ENCODE measurements around the gene SRGAP3. TPM values are rescaled to one million over a fixed set of nuclear protein-coding genes. Genes with fewer than 3 reads are reported as not detected.
A peak's percentile ranks its signal among the peaks of the same experiment; 100 is the strongest.

SRGAP3 gene
- total RNA-seq, 1 experiment from 2014 or later: 0.24 TPM

- H3K4me1 ChIP-seq (replicated peaks): peaks cover 19% of the 10 kb centered on the region
Observed at GRCh38 chr3:8968375-8968882, 281.0 kb downstream of the SRGAP3 start.

GRCh38 chr3:8967553-8967952, 281.9 kb downstream of the SRGAP3 start:
- Histone ChIP-seq H3K36me3 (no peaks in the 10 kb centered on the region), H3K27me3 (replicated peaks) (no peaks in the 10 kb centered on the region), H3K27ac (no peak overlapping the region), H3K4me3 (no peak overlapping the region), H3K4me1 (replicated peaks) (peaks cover 19% of the 10 kb centered on the region), H3K9me3 (replicated peaks) (no peaks in the 10 kb centered on the region)
- no peak for DNase-seq (ENCODE audit: low read depth in 1 of 2, low spot score in 2 of 2)

More at GRCh38 chr3:8968375-8968882, 281.0 kb downstream of the SRGAP3 start:
- Histone ChIP-seq H3K36me3 (no peaks in the 10 kb centered on the region), H3K4me3 (no peak overlapping the region), H3K27me3 (replicated peaks) (no peaks in the 10 kb centered on the region), H3K9me3 (replicated peaks) (no peaks in the 10 kb centered on the region), H3K27ac (no peak overlapping the region)
- DNase-seq (ENCODE audit: low read depth in 1 of 2, low spot score in 2 of 2): no peak

GRCh38 chr3:8966820-8967348, 282.6 kb downstream of the SRGAP3 start:
- Histone ChIP-seq H3K27ac (no peak overlapping the region), H3K4me1 (replicated peaks) (peaks cover 26% of the 10 kb centered on the region), H3K27me3 (replicated peaks) (no peaks in the 10 kb centered on the region), H3K9me3 (replicated peaks) (no peaks in the 10 kb centered on the region), H3K4me3 (no peak overlapping the region), H3K36me3 (no peaks in the 10 kb centered on the region; the same call in 1 of the 2 replicates)
- no peak for DNase-seq (ENCODE audit: low read depth in 1 of 2, low spot score in 2 of 2)

- Histone ChIP-seq H3K36me3 (peaks cover 4% of the 10 kb centered on the region; the same call in 1 of the 2 replicates), H3K27ac (no peak overlapping the region), H3K4me3 (no peak overlapping the region), H3K9me3 (replicated peaks) (no peaks in the 10 kb centered on the region), H3K4me1 (replicated peaks) (peaks cover 29% of the 10 kb centered on the region), H3K27me3 (replicated peaks) (no peaks in the 10 kb centered on the region)
- no peak for DNase-seq (ENCODE audit: low read depth in 1 of 2, low spot score in 2 of 2)
Observed at GRCh38 chr3:8966150-8966819, 283.2 kb downstream of the SRGAP3 start.

- no peak overlapping the region for H3K4me3 ChIP-seq
- no peaks in the 10 kb centered on the region for H3K27me3 ChIP-seq (replicated peaks)
- no peaks in the 10 kb centered on the region for H3K9me3 ChIP-seq (replicated peaks)
- peak; percentile 34 to 57 for DNase-seq (ENCODE audit: low read depth in 1 of 2, low spot score in 2 of 2)
- H3K4me1 ChIP-seq (replicated peaks): peaks cover 29% of the 10 kb centered on the region
- H3K27ac ChIP-seq: peak overlapping the region; percentile 5; the same call in 1 of the 2 replicates
- H3K36me3 ChIP-seq: peaks cover 9% of the 10 kb centered on the region
Observed at GRCh38 chr3:8964436-8965370, 284.7 kb downstream of the SRGAP3 start.

GRCh38 chr3:8963137-8963853, 286.2 kb downstream of the SRGAP3 start, which contains the start of gene RAD18:
Gene RAD18, minus strand, starts transcription at chr3:8963472. Its CDS starts 87 bp downstream, at chr3:8963385.
- Histone ChIP-seq H3K4me1 (replicated peaks) (peaks cover 29% of the 10 kb centered on the region), H3K9me3 (replicated peaks) (no peaks in the 10 kb centered on the region), H3K36me3 (peaks cover 20% of the 10 kb centered on the region), H3K27ac (peak within 1 kb of the TSS; percentile 68), H3K4me3 (peak within 1 kb of the TSS; percentile 57), H3K27me3 (replicated peaks) (no peaks in the 10 kb centered on the region)
- peak; percentile 90 to 91 for DNase-seq (ENCODE audit: low read depth in 1 of 2, low spot score in 2 of 2)

GRCh38 chr3:8962226-8962861, 287.1 kb downstream of the SRGAP3 start:
- peak in 1 of 2 experiments; percentile 18 for DNase-seq (ENCODE audit: low read depth in 1 of 2, low spot score in 2 of 2)
- H3K36me3 ChIP-seq: peaks cover 29% of the 10 kb centered on the region
- H3K27me3 ChIP-seq (replicated peaks): no peaks in the 10 kb centered on the region
- H3K4me1 ChIP-seq (replicated peaks): peaks cover 29% of the 10 kb centered on the region
- peak overlapping the region; percentile 68 for H3K27ac ChIP-seq
- H3K9me3 ChIP-seq (replicated peaks): no peaks in the 10 kb centered on the region
- peak overlapping the region; percentile 57 for H3K4me3 ChIP-seq

GRCh38 chr3:8959668-8960067, 289.8 kb downstream of the SRGAP3 start:
- Histone ChIP-seq H3K27ac (no peak overlapping the region), H3K27me3 (replicated peaks) (no peaks in the 10 kb centered on the region), H3K4me3 (no peak overlapping the region), H3K9me3 (replicated peaks) (no peaks in the 10 kb centered on the region), H3K4me1 (replicated peaks) (peaks cover 38% of the 10 kb centered on the region), H3K36me3 (peaks cover 48% of the 10 kb centered on the region)
- no peak for DNase-seq (ENCODE audit: low read depth in 1 of 2, low spot score in 2 of 2)

GRCh38 chr3:8954938-8955763, 294.3 kb downstream of the SRGAP3 start:
- no peak overlapping the region for H3K4me3 ChIP-seq
- H3K36me3 ChIP-seq: peaks cover 42% of the 10 kb centered on the region
- H3K4me1 ChIP-seq (replicated peaks): peaks cover 15% of the 10 kb centered on the region
- peak in 1 of 2 experiments; percentile 43 for DNase-seq (ENCODE audit: low read depth in 1 of 2, low spot score in 2 of 2)
- 0 out of 2 replicates have a peak overlapping the region, but pooled peaks have one; percentile 25 for H3K27ac ChIP-seq
- no peaks in the 10 kb centered on the region for H3K9me3 ChIP-seq (replicated peaks)
- H3K27me3 ChIP-seq (replicated peaks): no peaks in the 10 kb centered on the region

- no peak overlapping the region for H3K27ac ChIP-seq
- DNase-seq (ENCODE audit: low read depth in 1 of 2, low spot score in 2 of 2): no peak
- peaks cover 18% of the 10 kb centered on the region for H3K4me1 ChIP-seq (replicated peaks)
- H3K9me3 ChIP-seq (replicated peaks): no peaks in the 10 kb centered on the region
- peaks cover 31% of the 10 kb centered on the region for H3K36me3 ChIP-seq
- no peak overlapping the region for H3K4me3 ChIP-seq
- H3K27me3 ChIP-seq (replicated peaks): no peaks in the 10 kb centered on the region
Observed at GRCh38 chr3:8953313-8953712, 296.1 kb downstream of the SRGAP3 start.

GRCh38 chr3:8952130-8952529, 297.3 kb downstream of the SRGAP3 start:
- Histone ChIP-seq H3K4me3 (no peak overlapping the region), H3K9me3 (replicated peaks) (no peaks in the 10 kb centered on the region), H3K27ac (no peak overlapping the region), H3K4me1 (replicated peaks) (peaks cover 28% of the 10 kb centered on the region), H3K27me3 (replicated peaks) (no peaks in the 10 kb centered on the region), H3K36me3 (peaks cover 28% of the 10 kb centered on the region)
- no peak for DNase-seq (ENCODE audit: low read depth in 1 of 2, low spot score in 2 of 2)

Measured in SJSA1 (cell line).